Parathyroid adenoma (tissue), 2 donors: ENCODE measurements around the gene STPG2.

Experiments
- H2AFZ ChIP-seq: fragments of 300-600 bp; sonication (generic); one replicate; pipeline ENCODE4 v1.7.0; 2017; ENCODE audit warnings: antibody characterized with exemption, mild to moderate bottlenecking
- H3K27ac ChIP-seq: fragments of 300-600 bp; sonication (generic); one replicate; pipeline ENCODE4 v1.7.0; 2017
- H3K27me3 ChIP-seq: fragments of 300-600 bp; sonication (generic); one replicate; pipeline ENCODE4 v1.7.0; 2017; ENCODE audit warnings: low read length; ENCODE audit not compliant: control insufficient read depth, insufficient read depth
- H3K36me3 ChIP-seq: fragments of 300-600 bp; sonication (generic); one replicate; pipeline ENCODE4 v1.7.0; 2017; ENCODE audit warnings: low read length; ENCODE audit not compliant: control insufficient read depth, insufficient read depth
- H3K4me1 ChIP-seq: fragments of 300-600 bp; sonication (generic); one replicate; pipeline ENCODE4 v1.7.0; 2017; ENCODE audit warnings: control low read depth
- H3K4me2 ChIP-seq: fragments of 300-600 bp; sonication (generic); one replicate; pipeline ENCODE4 v1.7.0; 2017; ENCODE audit warnings: low read length
- H3K4me3 ChIP-seq: fragments of 300-600 bp; sonication (generic); one replicate; pipeline ENCODE4 v1.7.0; 2017; ENCODE audit warnings: low read depth, low read length
- H3K79me2 ChIP-seq: fragments of 300-600 bp; sonication (generic); one replicate; pipeline ENCODE4 v1.7.0; 2017; ENCODE audit warnings: control low read depth
- H3K9ac ChIP-seq: fragments of 300-600 bp; sonication (generic); one replicate; pipeline ENCODE4 v1.7.0; 2017; ENCODE audit warnings: mild to moderate bottlenecking
- H3K9me3 ChIP-seq: fragments of 300-600 bp; sonication (generic); one replicate; pipeline ENCODE4 v1.7.0; 2017; ENCODE audit warnings: low read length; ENCODE audit not compliant: control insufficient read depth
- TF ChIP-seq, protein P1 (sequence below): fragments of 300-600 bp; sonication (generic); IDR thresholded peaks from one replicate; pipeline ENCODE4 v1.7.0; 2017; ENCODE audit warnings: antibody characterized with exemption, mild to moderate bottlenecking
- donor health status: primary hyperparathyroidism.

Gene STPG2

DNA sequence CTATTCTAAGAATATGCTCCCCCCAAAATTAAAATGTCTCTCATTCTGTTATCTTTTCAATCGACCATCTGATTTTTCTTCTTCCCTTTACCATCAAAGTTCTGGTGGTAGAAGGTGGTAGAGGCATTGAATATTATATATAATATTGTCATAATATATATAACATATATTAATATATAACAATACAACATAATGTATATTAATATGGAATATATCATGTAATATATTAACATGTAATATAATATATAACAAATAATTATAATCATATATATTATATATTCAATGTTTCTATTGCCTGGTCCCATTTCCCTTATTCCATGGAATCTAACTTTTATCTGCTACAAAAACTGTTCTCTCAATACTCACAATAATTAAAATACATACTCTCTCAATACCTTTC, 40.6 kb downstream of the STPG2 start:
- no peaks in the 10 kb centered on the region for H3K36me3 ChIP-seq
- no peak overlapping the region for H3K4me2 ChIP-seq
- no peaks in the 10 kb centered on the region for H3K27me3 ChIP-seq
- no peak overlapping the region for H3K9ac ChIP-seq
- no peaks in the 10 kb centered on the region for H3K79me2 ChIP-seq
- no peak overlapping the region for H2AFZ ChIP-seq
- H3K4me1 ChIP-seq, result no peaks in the 10 kb centered on the region
- H3K4me3 ChIP-seq, result no peak overlapping the region
- TF ChIP-seq, protein P1, sequence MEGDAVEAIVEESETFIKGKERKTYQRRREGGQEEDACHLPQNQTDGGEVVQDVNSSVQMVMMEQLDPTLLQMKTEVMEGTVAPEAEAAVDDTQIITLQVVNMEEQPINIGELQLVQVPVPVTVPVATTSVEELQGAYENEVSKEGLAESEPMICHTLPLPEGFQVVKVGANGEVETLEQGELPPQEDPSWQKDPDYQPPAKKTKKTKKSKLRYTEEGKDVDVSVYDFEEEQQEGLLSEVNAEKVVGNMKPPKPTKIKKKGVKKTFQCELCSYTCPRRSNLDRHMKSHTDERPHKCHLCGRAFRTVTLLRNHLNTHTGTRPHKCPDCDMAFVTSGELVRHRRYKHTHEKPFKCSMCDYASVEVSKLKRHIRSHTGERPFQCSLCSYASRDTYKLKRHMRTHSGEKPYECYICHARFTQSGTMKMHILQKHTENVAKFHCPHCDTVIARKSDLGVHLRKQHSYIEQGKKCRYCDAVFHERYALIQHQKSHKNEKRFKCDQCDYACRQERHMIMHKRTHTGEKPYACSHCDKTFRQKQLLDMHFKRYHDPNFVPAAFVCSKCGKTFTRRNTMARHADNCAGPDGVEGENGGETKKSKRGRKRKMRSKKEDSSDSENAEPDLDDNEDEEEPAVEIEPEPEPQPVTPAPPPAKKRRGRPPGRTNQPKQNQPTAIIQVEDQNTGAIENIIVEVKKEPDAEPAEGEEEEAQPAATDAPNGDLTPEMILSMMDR, result no peak
- H3K9me3 ChIP-seq, result no peaks in the 10 kb centered on the region
- no peak overlapping the region for H3K27ac ChIP-seq

DNA sequence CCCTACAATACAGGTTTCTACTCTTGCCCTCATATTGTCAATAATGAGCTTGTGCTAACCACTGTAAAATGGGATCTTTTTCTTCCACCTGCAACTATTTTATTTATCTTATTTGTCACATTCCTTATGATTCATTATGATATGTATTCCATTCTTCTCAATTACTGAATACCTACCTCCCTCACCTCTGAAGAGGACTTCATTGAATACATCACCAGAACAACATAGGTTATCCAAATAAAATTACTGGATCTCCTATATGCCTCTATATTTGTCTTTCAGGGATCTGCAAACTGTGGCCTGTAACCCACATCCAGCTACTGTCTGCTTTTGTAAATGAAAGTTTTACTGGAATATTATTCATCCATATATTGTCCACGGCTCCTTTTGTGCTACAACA, 41.3 kb downstream of the STPG2 start:
- no peaks in the 10 kb centered on the region for H3K9me3 ChIP-seq

DNA sequence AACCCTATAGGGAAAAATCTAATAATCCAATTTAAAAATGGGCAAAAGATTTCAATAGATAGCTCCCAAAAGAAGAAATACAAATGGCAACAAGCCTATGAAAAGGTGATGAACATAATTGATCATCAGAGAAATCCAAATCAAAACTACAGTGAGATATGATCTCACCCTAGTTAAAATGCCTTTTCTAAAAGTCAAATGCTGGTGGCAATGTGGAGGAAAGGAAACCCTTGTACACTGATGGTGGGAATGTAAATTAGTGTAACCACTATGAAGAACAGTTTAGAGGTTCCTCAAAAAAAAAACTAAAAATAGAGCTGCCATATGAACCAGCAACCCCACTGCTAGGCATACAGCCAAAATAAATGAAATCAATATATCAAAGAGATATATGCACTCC, 44.5 kb downstream of the STPG2 start:
- Histone ChIP-seq H3K9me3 (no peaks in the 10 kb centered on the region), H3K4me3 (no peak overlapping the region), H3K4me1 (no peaks in the 10 kb centered on the region), H3K9ac (no peak overlapping the region), H3K36me3 (no peaks in the 10 kb centered on the region), H3K27me3 (no peaks in the 10 kb centered on the region), H3K27ac (no peak overlapping the region), H2AFZ (no peak overlapping the region), H3K79me2 (no peaks in the 10 kb centered on the region), H3K4me2 (no peak overlapping the region)
- TF ChIP-seq, protein P1, result no peak

More for the DNA sequence above, 41.3 kb downstream of the STPG2 start:
- Histone ChIP-seq H3K27ac (no peak overlapping the region), H3K36me3 (no peaks in the 10 kb centered on the region), H2AFZ (no peak overlapping the region), H3K4me1 (no peaks in the 10 kb centered on the region), H3K4me2 (no peak overlapping the region), H3K9ac (no peak overlapping the region), H3K4me3 (no peak overlapping the region), H3K27me3 (no peaks in the 10 kb centered on the region), H3K79me2 (no peaks in the 10 kb centered on the region)
- TF ChIP-seq, protein P1, result no peak

DNA sequence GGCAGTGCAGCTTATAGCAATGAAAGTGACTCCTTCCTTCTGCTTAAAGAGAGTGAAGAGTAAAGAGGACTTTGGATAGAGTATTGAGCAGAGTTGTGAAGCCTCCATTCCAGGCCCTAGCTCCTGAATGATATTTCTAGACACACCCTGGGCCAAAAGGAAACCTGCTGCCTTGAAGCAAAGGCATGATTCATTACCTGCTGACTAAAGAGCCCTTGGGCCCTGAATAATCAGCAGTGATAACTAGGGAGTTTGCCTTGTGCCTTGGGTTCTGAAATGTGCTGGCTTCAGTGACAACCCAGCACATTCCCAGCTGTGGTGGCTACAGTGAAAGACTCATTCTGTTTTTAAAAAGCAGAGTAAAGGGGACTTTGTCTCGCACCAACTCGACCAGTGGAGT, 49.2 kb downstream of the STPG2 start:
- no peak overlapping the region for H3K27ac ChIP-seq
- no peaks in the 10 kb centered on the region for H3K27me3 ChIP-seq
- no peaks in the 10 kb centered on the region for H3K36me3 ChIP-seq
- H3K4me2 ChIP-seq, result no peak overlapping the region
- H3K79me2 ChIP-seq, result no peaks in the 10 kb centered on the region
- H3K9ac ChIP-seq, result no peak overlapping the region
- H3K4me3 ChIP-seq, result no peak overlapping the region
- no peaks in the 10 kb centered on the region for H3K9me3 ChIP-seq
- H2AFZ ChIP-seq, result no peak overlapping the region
- no peaks in the 10 kb centered on the region for H3K4me1 ChIP-seq
- TF ChIP-seq, protein P1, result no peak

DNA sequence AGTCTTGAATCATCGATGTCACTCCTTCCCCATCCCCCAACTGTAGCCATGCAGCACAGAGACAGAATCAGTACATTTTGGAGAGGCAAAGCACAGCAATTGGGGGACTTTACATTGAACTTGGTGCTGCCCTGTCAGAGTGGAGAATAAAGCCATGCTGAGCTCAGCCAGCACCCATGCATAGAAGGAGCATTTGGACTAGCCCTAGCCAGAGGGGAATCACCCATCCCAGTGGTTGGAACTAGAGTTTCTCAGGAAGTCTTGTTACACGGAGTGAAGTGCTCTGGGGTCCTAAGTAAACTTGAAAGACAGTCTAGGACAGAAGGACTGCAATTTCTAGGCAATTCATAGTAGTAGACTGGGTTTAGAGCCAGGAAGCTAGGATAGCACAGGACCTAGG, 49.6 kb downstream of the STPG2 start:
- Histone ChIP-seq H3K9me3 (no peaks in the 10 kb centered on the region), H3K9ac (no peak overlapping the region), H3K4me2 (no peak overlapping the region)

More for the DNA sequence above, 49.6 kb downstream of the STPG2 start:
- TF ChIP-seq, protein P1, result no peak
- H3K4me1 ChIP-seq, result no peaks in the 10 kb centered on the region
- no peak overlapping the region for H3K4me3 ChIP-seq
- H3K36me3 ChIP-seq, result no peaks in the 10 kb centered on the region
- H3K27me3 ChIP-seq, result no peaks in the 10 kb centered on the region
- H3K27ac ChIP-seq, result no peak overlapping the region
- H2AFZ ChIP-seq, result no peak overlapping the region
- no peaks in the 10 kb centered on the region for H3K79me2 ChIP-seq
